ENCODE measurements around the gene RIN3.

DNA sequence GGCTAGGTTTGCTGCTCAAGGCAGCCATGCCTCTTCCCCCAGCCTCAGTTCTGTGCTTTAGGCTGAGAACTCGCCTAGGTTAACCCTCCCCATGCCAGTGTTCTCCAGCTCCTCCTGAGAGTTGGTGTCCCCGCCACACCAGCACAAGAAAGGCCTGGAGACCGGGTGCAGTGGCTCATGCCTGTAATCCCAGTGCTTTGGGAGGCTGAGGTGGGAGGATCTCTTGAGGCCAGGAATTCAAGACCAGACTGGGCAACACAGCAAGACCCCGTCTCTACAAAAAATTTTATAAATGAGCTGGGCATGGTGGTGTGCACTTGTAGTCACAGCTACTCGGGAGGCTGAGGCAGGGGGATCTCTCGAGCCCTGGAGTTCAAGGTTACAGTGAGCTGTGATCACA, 10.2 kb downstream of the RIN3 start:
- TF ChIP-seq CTBP1 (IDR thresholded peaks at IDR 0.05; ENCODE audit: borderline replicate concordance) (no peak), BHLHE40 (IDR thresholded peaks at IDR 0.05; ENCODE audit: borderline replicate concordance) (no peak), ZNF384 (IDR thresholded peaks at IDR 0.05) (no peak), SUZ12 (IDR thresholded peaks at IDR 0.05) (no peak), SP1 (IDR thresholded peaks at IDR 0.05) (no peak), LEF1 (IDR thresholded peaks at IDR 0.05; ENCODE audit: borderline replicate concordance) (no peak), FOXM1 (IDR thresholded peaks at IDR 0.05; ENCODE audit: borderline replicate concordance) (no peak)
- TF ChIP-seq, protein P1, sequence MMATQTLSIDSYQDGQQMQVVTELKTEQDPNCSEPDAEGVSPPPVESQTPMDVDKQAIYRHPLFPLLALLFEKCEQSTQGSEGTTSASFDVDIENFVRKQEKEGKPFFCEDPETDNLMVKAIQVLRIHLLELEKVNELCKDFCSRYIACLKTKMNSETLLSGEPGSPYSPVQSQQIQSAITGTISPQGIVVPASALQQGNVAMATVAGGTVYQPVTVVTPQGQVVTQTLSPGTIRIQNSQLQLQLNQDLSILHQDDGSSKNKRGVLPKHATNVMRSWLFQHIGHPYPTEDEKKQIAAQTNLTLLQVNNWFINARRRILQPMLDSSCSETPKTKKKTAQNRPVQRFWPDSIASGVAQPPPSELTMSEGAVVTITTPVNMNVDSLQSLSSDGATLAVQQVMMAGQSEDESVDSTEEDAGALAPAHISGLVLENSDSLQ (IDR thresholded peaks at IDR 0.05): no peak
